ENCODE results near the gene TRIOBP.
"Not testable (repeated sequence)": the region's sequence is repeated elsewhere in the genome, so short reads cannot be mapped to it uniquely, and the experiment has no call there.

TRIOBP gene

DNA sequence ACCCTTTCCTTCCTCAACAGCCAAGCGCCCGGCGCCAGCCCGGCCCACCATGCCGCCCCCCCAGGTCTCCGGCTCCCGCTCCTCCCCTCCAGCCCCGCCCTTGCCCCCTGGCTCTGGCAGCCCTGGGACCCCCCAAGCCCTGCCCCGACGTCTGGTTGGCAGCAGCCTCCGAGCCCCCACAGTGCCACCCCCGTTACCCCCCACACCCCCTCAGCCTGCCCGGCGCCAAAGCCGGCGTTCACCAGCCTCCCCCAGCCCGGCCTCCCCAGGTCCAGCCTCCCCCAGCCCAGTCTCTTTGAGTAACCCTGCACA, 41.6 kb upstream of the TRIOBP start:
- peaks cover 4% of the 10 kb centered on the region for H3K36me3 ChIP-seq (ENCODE audit: control insufficient read depth, insufficient read depth, low read length)
- no peak overlapping the region for H4K8ac ChIP-seq (ENCODE audit: low read depth, low read length)
- no peak overlapping the region for H2AK5ac ChIP-seq (ENCODE audit: low read length)
- peaks cover 12% of the 10 kb centered on the region for H3K79me2 ChIP-seq (ENCODE audit: control insufficient read depth, insufficient read depth, low read length)
- H3K4me1 ChIP-seq (ENCODE audit: control insufficient read depth, low read depth, low read length) = peaks cover 4% of the 10 kb centered on the region
- no peak overlapping the region for H2BK120ac ChIP-seq (ENCODE audit: low read depth, low read length)
- no peak overlapping the region for H2BK5ac ChIP-seq (ENCODE audit: low read length)
- H3K23ac ChIP-seq (ENCODE audit: low read length) = no peak overlapping the region
- peaks cover 8% of the 10 kb centered on the region for H3K79me1 ChIP-seq (ENCODE audit: low read length)
- no peak for DNase-seq
- no peak overlapping the region for H3K56ac ChIP-seq (ENCODE audit: low read length)
- H2BK15ac ChIP-seq (replicated peaks; ENCODE audit: low read depth) = no peak overlapping the region
- H3K4ac ChIP-seq (ENCODE audit: low read depth, low read length) = no peak overlapping the region
- no CpG with 5 or more reads among the region's 17 CpGs for WGBS (ENCODE audit: extremely low coverage, insufficient coverage, low lambda C conversion rate)
- H4K5ac ChIP-seq (ENCODE audit: low read length) = no peak overlapping the region
- no peak overlapping the region for H3K4me3 ChIP-seq (ENCODE audit: low read length)
- no peak overlapping the region for H3K27ac ChIP-seq (ENCODE audit: low read depth, low read length)
- H3K27me3 ChIP-seq (ENCODE audit: insufficient read depth, low read length, poor library complexity) = no peaks in the 10 kb centered on the region
- no peak overlapping the region for H3K4me2 ChIP-seq (ENCODE audit: low read length)
- no peak overlapping the region for H3K18ac ChIP-seq (ENCODE audit: low read length)
- H3K9ac ChIP-seq (ENCODE audit: low read length) = no peak overlapping the region

DNA sequence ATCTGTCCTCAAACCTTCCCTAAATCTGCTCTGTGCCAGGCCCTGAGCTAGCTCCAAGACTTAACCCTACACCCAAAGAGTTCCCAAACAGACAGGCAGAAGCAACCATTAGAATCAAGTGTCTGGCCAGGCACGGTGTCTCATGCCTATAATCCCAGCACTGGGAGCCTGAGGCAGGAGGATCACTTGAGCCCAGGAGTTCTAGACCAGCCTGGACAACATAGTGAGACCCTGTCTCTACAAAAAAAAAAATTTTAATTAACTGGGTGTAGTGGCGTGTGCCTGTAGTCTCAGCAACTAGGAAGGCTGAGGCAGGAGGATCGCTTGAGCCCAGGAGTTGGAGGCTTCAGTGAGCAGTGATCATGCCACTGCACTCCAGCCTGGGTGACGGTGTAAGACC, 40.3 kb upstream of the TRIOBP start:
- not testable (repeated sequence) for H3K4ac ChIP-seq (ENCODE audit: low read depth, low read length); H3K4me2 ChIP-seq (ENCODE audit: low read length); H2BK5ac ChIP-seq (ENCODE audit: low read length); H3K27ac ChIP-seq (ENCODE audit: low read depth, low read length); H3K18ac ChIP-seq (ENCODE audit: low read length); H2BK120ac ChIP-seq (ENCODE audit: low read depth, low read length); H3K4me3 ChIP-seq (ENCODE audit: low read length); DNase-seq; H3K56ac ChIP-seq (ENCODE audit: low read length); H3K4me1 ChIP-seq (ENCODE audit: control insufficient read depth, low read depth, low read length); H3K27me3 ChIP-seq (ENCODE audit: insufficient read depth, low read length, poor library complexity); H3K9ac ChIP-seq (ENCODE audit: low read length); H2AK5ac ChIP-seq (ENCODE audit: low read length); H3K36me3 ChIP-seq (ENCODE audit: control insufficient read depth, insufficient read depth, low read length); H3K23ac ChIP-seq (ENCODE audit: low read length); H2BK15ac ChIP-seq (replicated peaks; ENCODE audit: low read depth); H4K8ac ChIP-seq (ENCODE audit: low read depth, low read length); H4K5ac ChIP-seq (ENCODE audit: low read length)
- Histone ChIP-seq H3K79me2 (ENCODE audit: control insufficient read depth, insufficient read depth, low read length) (peaks cover 25% of the 10 kb centered on the region), H3K79me1 (ENCODE audit: low read length) (peaks cover 19% of the 10 kb centered on the region)
- WGBS (ENCODE audit: extremely low coverage, insufficient coverage, low lambda C conversion rate) = no CpG with 5 or more reads among the region's 4 CpGs

GRCh38 chr22:37657590-37658132, 39.2 kb upstream of the TRIOBP start:
- H3K23ac ChIP-seq (ENCODE audit: low read length) = no peak overlapping the region
- no peak overlapping the region for H3K4me3 ChIP-seq (ENCODE audit: low read length)
- no peak overlapping the region for H3K27ac ChIP-seq (ENCODE audit: low read depth, low read length)
- no peak overlapping the region for H3K56ac ChIP-seq (ENCODE audit: low read length)
- H3K27me3 ChIP-seq (ENCODE audit: insufficient read depth, low read length, poor library complexity) = no peaks in the 10 kb centered on the region
- DNase-seq = no peak
- H3K79me1 ChIP-seq (ENCODE audit: low read length) = peaks cover 23% of the 10 kb centered on the region
- H3K4me1 ChIP-seq (ENCODE audit: control insufficient read depth, low read depth, low read length) = peaks cover 4% of the 10 kb centered on the region
- no CpG with 5 or more reads among the region's 6 CpGs for WGBS (ENCODE audit: extremely low coverage, insufficient coverage, low lambda C conversion rate)
- H2AK5ac ChIP-seq (ENCODE audit: low read length) = no peak overlapping the region
- H4K5ac ChIP-seq (ENCODE audit: low read length) = no peak overlapping the region
- H3K4me2 ChIP-seq (ENCODE audit: low read length) = no peak overlapping the region
- H4K8ac ChIP-seq (ENCODE audit: low read depth, low read length) = no peak overlapping the region
- H3K36me3 ChIP-seq (ENCODE audit: control insufficient read depth, insufficient read depth, low read length) = no peaks in the 10 kb centered on the region
- H3K79me2 ChIP-seq (ENCODE audit: control insufficient read depth, insufficient read depth, low read length) = peaks cover 32% of the 10 kb centered on the region
- H3K9ac ChIP-seq (ENCODE audit: low read length) = peak overlapping the region; percentile 67
- H2BK5ac ChIP-seq (ENCODE audit: low read length) = no peak overlapping the region
- no peak overlapping the region for H2BK15ac ChIP-seq (replicated peaks; ENCODE audit: low read depth)
- no peak overlapping the region for H3K18ac ChIP-seq (ENCODE audit: low read length)
- H3K4ac ChIP-seq (ENCODE audit: low read depth, low read length) = no peak overlapping the region
- H2BK120ac ChIP-seq (ENCODE audit: low read depth, low read length) = no peak overlapping the region

- H3K79me2 ChIP-seq (ENCODE audit: control insufficient read depth, insufficient read depth, low read length) = peaks cover 34% of the 10 kb centered on the region
- H3K27me3 ChIP-seq (ENCODE audit: insufficient read depth, low read length, poor library complexity) = no peaks in the 10 kb centered on the region
- no CpG with 5 or more reads among the region's 101 CpGs for WGBS (ENCODE audit: extremely low coverage, insufficient coverage, low lambda C conversion rate)
- peak within 1 kb of the TSS; percentile 89 for H3K9ac ChIP-seq (ENCODE audit: low read length)
- no peak within 1 kb of the TSS for H3K18ac ChIP-seq (ENCODE audit: low read length)
- no peak within 1 kb of the TSS for H2AK5ac ChIP-seq (ENCODE audit: low read length)
- peak; percentile 100 for DNase-seq
- H3K79me1 ChIP-seq (ENCODE audit: low read length) = peaks cover 23% of the 10 kb centered on the region
- no peak within 1 kb of the TSS for H3K27ac ChIP-seq (ENCODE audit: low read depth, low read length)
- H3K4me2 ChIP-seq (ENCODE audit: low read length) = peak within 1 kb of the TSS; percentile 97
- peak within 1 kb of the TSS; percentile 41 for H3K4ac ChIP-seq (ENCODE audit: low read depth, low read length)
- H2BK5ac ChIP-seq (ENCODE audit: low read length) = no peak within 1 kb of the TSS
- H3K4me3 ChIP-seq (ENCODE audit: low read length) = peak within 1 kb of the TSS; percentile 79
- no peak within 1 kb of the TSS for H2BK120ac ChIP-seq (ENCODE audit: low read depth, low read length)
- H3K4me1 ChIP-seq (ENCODE audit: control insufficient read depth, low read depth, low read length) = peaks cover 4% of the 10 kb centered on the region
- H3K56ac ChIP-seq (ENCODE audit: low read length) = peak within 1 kb of the TSS; percentile 95
- no peak within 1 kb of the TSS for H4K5ac ChIP-seq (ENCODE audit: low read length)
- no peak within 1 kb of the TSS for H2BK15ac ChIP-seq (replicated peaks; ENCODE audit: low read depth)
- no peaks in the 10 kb centered on the region for H3K36me3 ChIP-seq (ENCODE audit: control insufficient read depth, insufficient read depth, low read length)
- no peak within 1 kb of the TSS for H4K8ac ChIP-seq (ENCODE audit: low read depth, low read length)
- peak within 1 kb of the TSS; percentile 94 for H3K23ac ChIP-seq (ENCODE audit: low read length)
Measured at GRCh38 chr22:37658133-37659065, 38.4 kb upstream of the TRIOBP start, which contains the start of gene PDXP. TSS of gene PDXP (plus strand) at chr22:37658723. CDS start at chr22:37658783, 60 bp downstream.

- H3K18ac ChIP-seq (ENCODE audit: low read length) = no peak overlapping the region
- no peak overlapping the region for H2AK5ac ChIP-seq (ENCODE audit: low read length)
- no peak overlapping the region for H2BK5ac ChIP-seq (ENCODE audit: low read length)
- H3K4me2 ChIP-seq (ENCODE audit: low read length) = peak overlapping the region; percentile 97
- peak overlapping the region; percentile 95 for H3K56ac ChIP-seq (ENCODE audit: low read length)
- no CpG with 5 or more reads among the region's 68 CpGs for WGBS (ENCODE audit: extremely low coverage, insufficient coverage, low lambda C conversion rate)
- H3K27me3 ChIP-seq (ENCODE audit: insufficient read depth, low read length, poor library complexity) = no peaks in the 10 kb centered on the region
- no peaks in the 10 kb centered on the region for H3K36me3 ChIP-seq (ENCODE audit: control insufficient read depth, insufficient read depth, low read length)
- DNase-seq = no peak
- H2BK15ac ChIP-seq (replicated peaks; ENCODE audit: low read depth) = no peak overlapping the region
- peak overlapping the region; percentile 94 for H3K23ac ChIP-seq (ENCODE audit: low read length)
- no peak overlapping the region for H4K8ac ChIP-seq (ENCODE audit: low read depth, low read length)
- no peak overlapping the region for H2BK120ac ChIP-seq (ENCODE audit: low read depth, low read length)
- peak overlapping the region; percentile 41 for H3K4ac ChIP-seq (ENCODE audit: low read depth, low read length)
- H3K27ac ChIP-seq (ENCODE audit: low read depth, low read length) = no peak overlapping the region
- peaks cover 36% of the 10 kb centered on the region for H3K79me2 ChIP-seq (ENCODE audit: control insufficient read depth, insufficient read depth, low read length)
- H3K4me1 ChIP-seq (ENCODE audit: control insufficient read depth, low read depth, low read length) = peaks cover 4% of the 10 kb centered on the region
- no peak overlapping the region for H4K5ac ChIP-seq (ENCODE audit: low read length)
- peak overlapping the region; percentile 79 for H3K4me3 ChIP-seq (ENCODE audit: low read length)
- peak overlapping the region; percentile 89 for H3K9ac ChIP-seq (ENCODE audit: low read length)
- H3K79me1 ChIP-seq (ENCODE audit: low read length) = peaks cover 25% of the 10 kb centered on the region
Measured at GRCh38 chr22:37659066-37659896, 37.6 kb upstream of the TRIOBP start.
